PC-9 (cell line): ENCODE results near the gene TTC27. TPM values are rescaled to one million over a fixed set of nuclear protein-coding genes. Genes with fewer than 3 reads are reported as not detected.

Experiments used
- BruUV-seq: library from RNA; stranded (reverse); fragments of 400-500 nt; replicated peaks from 2 replicates; lab custom pipeline; 2021; lab: Mats Ljungman, UMichigan
- CTCF ChIA-PET: fragments of 300-600 bp; sonication (Branson Sonifier 250); formaldehyde crosslinking; loops from one replicate; lab custom pipeline; 2022; ENCODE audit warnings: antibody characterized with exemption; lab: Charles Lee
- POLR2A ChIA-PET: fragments of 300-600 bp; sonication (Branson Sonifier 250); formaldehyde crosslinking; loops from one replicate; lab custom pipeline; 2022; ENCODE audit warnings: antibody characterized with exemption; ENCODE audit not compliant: unreplicated experiment; lab: Charles Lee
- DNase-seq, 2 experiments: peaks; one replicate each; pipeline versions ENCODE4 v3.0.0 to v3.0.0-alpha.2; 2015 to 2022; ENCODE audit warnings: mixed read lengths in 1 of 2
- H2AFZ ChIP-seq: fragments of 200-600 bp; sonication (generic); 2 replicates; pipeline ENCODE4 v1.8.1; 2017; ENCODE audit warnings: antibody characterized with exemption
- H3F3A ChIP-seq: fragments of 200-600 bp; sonication (generic); 2 replicates; pipeline ENCODE4 v1.8.1; 2017; ENCODE audit warnings: antibody characterized with exemption, mild to moderate bottlenecking, low read depth; ENCODE audit not compliant: insufficient read depth
- H3K27ac ChIP-seq: fragments of 200-600 bp; sonication (generic); 2 replicates; pipeline ENCODE4 v1.6.1; 2016; ENCODE audit warnings: mixed run types
- H3K27me3 ChIP-seq: fragments of 200-600 bp; sonication (generic); 2 replicates; pipeline ENCODE4 v1.6.1; 2016; ENCODE audit warnings: low read depth, mixed run types; ENCODE audit not compliant: insufficient read depth
- H3K36me3 ChIP-seq: fragments of 200-600 bp; sonication (generic); 2 replicates; pipeline ENCODE4 v1.6.1; 2016; ENCODE audit warnings: low read depth, mixed run types
- H3K4me1 ChIP-seq: fragments of 200-600 bp; sonication (generic); replicated peaks from 2 replicates; pipeline ENCODE4 v1.6.1; 2016; ENCODE audit warnings: mixed run types; ENCODE audit not compliant: insufficient read depth
- H3K4me2 ChIP-seq: fragments of 200-600 bp; sonication (generic); 2 replicates; pipeline ENCODE4 v1.6.1; 2017; ENCODE audit warnings: mixed run types
- H3K4me3 ChIP-seq: fragments of 200-600 bp; sonication (generic); 2 replicates; pipeline ENCODE4 v1.6.1; 2016; ENCODE audit warnings: mixed run types
- H3K79me2 ChIP-seq: fragments of 200-600 bp; sonication (generic); 2 replicates; pipeline ENCODE4 v1.6.1; 2017; ENCODE audit warnings: low read depth, mixed run types
- H3K9me2 ChIP-seq: fragments of 200-600 bp; sonication (generic); 2 replicates; pipeline ENCODE4 v1.8.1; 2017; ENCODE audit warnings: mild to moderate bottlenecking; ENCODE audit not compliant: insufficient read depth
- H3K9me3 ChIP-seq: fragments of 200-600 bp; sonication (generic); 2 replicates; pipeline ENCODE4 v1.8.1; 2016; ENCODE audit warnings: low read depth; ENCODE audit not compliant: insufficient read depth
- H4K20me1 ChIP-seq: fragments of 200-600 bp; sonication (generic); 2 replicates; pipeline ENCODE4 v1.8.1; 2017; ENCODE audit not compliant: insufficient read depth
- EZH2 ChIP-seq: fragments of 200-600 bp; sonication (generic); IDR thresholded peaks from 2 replicates; pipeline ENCODE4 v1.8.0; 2017; ENCODE audit warnings: antibody characterized with exemption, low read depth
- intact Hi-C: fragments of 100-400 bp; cut with micrococcal nuclease; formaldehyde crosslinking; loops from one replicate; pipeline ENCODE4 v1.10.0; 2022; ENCODE audit not compliant: unreplicated experiment
- total RNA-seq: library from RNA; stranded (reverse); gene quantifications from 2 replicates; pipeline ENCODE4 v1.2.3, GENCODE V29; 2021
- TF ChIP-seq, protein P1 (sequence below): fragments of 200-600 bp; sonication (generic); conservative IDR thresholded peaks from 2 replicates; pipeline ENCODE4 v1.6.1; 2017; ENCODE audit warnings: mixed run types, antibody characterized with exemption, mild to moderate bottlenecking, moderate library complexity

TTC27 gene
- total RNA-seq, 1 experiment from 2014 or later: 12.8 TPM

DNA sequence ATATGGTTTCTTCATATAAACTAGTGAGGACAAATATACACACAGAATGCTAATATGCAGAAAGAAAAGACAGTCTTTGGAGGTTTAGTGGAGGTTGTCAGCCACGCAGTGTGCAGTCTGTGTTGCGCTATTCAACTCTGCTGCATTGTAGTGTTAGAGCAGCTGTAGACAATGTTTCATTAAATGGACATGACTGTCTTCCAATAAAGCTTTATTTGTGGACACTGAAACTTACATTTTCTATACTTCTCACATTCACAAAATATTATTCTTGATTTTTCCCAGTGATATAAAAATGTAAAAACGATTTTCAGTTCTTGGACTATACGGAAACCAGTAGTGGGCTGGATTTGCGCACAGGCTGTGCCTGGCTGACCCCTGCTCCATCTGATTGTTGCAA is 13.3 kb downstream of the TTC27 start:
- CTCF ChIA-PET: no interaction called here
- Histone ChIP-seq H3K27me3 (no peaks in the 10 kb centered on the region), H3K9me3 (no peaks in the 10 kb centered on the region), H3K9me2 (no peaks in the 10 kb centered on the region), H4K20me1 (no peaks in the 10 kb centered on the region; the same call in 1 of the 2 replicates), H3K4me2 (no peak overlapping the region), H2AFZ (no peak overlapping the region), H3K79me2 (no peaks in the 10 kb centered on the region), H3K4me1 (no peaks in the 10 kb centered on the region), H3F3A (no peaks in the 10 kb centered on the region), H3K27ac (no peak overlapping the region), H3K4me3 (no peak overlapping the region), H3K36me3 (peaks cover 14% of the 10 kb centered on the region)
- no peak for DNase-seq
- POLR2A ChIA-PET: no interaction called here
- BruUV-seq: no TSS peak
- TF ChIP-seq EZH2: no peak
- TF ChIP-seq, protein P1, sequence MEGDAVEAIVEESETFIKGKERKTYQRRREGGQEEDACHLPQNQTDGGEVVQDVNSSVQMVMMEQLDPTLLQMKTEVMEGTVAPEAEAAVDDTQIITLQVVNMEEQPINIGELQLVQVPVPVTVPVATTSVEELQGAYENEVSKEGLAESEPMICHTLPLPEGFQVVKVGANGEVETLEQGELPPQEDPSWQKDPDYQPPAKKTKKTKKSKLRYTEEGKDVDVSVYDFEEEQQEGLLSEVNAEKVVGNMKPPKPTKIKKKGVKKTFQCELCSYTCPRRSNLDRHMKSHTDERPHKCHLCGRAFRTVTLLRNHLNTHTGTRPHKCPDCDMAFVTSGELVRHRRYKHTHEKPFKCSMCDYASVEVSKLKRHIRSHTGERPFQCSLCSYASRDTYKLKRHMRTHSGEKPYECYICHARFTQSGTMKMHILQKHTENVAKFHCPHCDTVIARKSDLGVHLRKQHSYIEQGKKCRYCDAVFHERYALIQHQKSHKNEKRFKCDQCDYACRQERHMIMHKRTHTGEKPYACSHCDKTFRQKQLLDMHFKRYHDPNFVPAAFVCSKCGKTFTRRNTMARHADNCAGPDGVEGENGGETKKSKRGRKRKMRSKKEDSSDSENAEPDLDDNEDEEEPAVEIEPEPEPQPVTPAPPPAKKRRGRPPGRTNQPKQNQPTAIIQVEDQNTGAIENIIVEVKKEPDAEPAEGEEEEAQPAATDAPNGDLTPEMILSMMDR: no peak
- intact Hi-C loops: no loop called here

DNA sequence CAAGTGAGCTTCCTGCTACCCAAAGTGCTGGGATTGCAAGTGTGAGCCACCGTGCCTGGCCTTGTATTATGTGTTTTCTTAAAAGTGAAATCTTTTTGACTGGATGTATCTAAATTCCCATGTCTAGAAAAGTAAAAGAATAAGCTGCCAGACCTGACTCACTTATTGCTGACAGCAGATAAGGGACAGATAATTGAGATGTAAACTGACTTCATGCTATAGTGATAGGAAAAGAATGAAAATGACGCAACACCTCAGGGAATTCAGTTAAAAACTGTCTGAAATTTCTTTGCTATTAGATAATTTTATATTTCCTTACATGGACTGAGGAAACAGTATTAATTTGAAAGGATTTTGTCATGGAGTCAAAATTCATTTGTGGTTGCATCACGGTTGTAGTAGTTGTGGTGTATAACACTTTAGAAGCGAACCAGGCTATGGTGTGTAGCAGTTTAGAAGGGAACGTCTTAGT is 19.4 kb downstream of the TTC27 start:
- no peaks in the 10 kb centered on the region; the same call in 1 of the 2 replicates for H3F3A ChIP-seq
- H3K27me3 ChIP-seq: no peaks in the 10 kb centered on the region
- no peak for TF ChIP-seq EZH2
- TF ChIP-seq, protein P1: no peak
- H3K9me3 ChIP-seq: no peaks in the 10 kb centered on the region
- no peak overlapping the region for H2AFZ ChIP-seq
- H3K36me3 ChIP-seq: peaks cover 12% of the 10 kb centered on the region
- no peak overlapping the region for H3K27ac ChIP-seq
- H3K4me2 ChIP-seq: no peak overlapping the region
- intact Hi-C loops: no loop called here
- H4K20me1 ChIP-seq: no peaks in the 10 kb centered on the region; the same call in 1 of the 2 replicates
- H3K4me3 ChIP-seq: no peak overlapping the region
- H3K79me2 ChIP-seq: no peaks in the 10 kb centered on the region
- DNase-seq: no peak
- no TSS peak for BruUV-seq
- POLR2A ChIA-PET: no interaction called here
- CTCF ChIA-PET: no interaction called here
- H3K9me2 ChIP-seq: no peaks in the 10 kb centered on the region
- no peaks in the 10 kb centered on the region for H3K4me1 ChIP-seq

DNA sequence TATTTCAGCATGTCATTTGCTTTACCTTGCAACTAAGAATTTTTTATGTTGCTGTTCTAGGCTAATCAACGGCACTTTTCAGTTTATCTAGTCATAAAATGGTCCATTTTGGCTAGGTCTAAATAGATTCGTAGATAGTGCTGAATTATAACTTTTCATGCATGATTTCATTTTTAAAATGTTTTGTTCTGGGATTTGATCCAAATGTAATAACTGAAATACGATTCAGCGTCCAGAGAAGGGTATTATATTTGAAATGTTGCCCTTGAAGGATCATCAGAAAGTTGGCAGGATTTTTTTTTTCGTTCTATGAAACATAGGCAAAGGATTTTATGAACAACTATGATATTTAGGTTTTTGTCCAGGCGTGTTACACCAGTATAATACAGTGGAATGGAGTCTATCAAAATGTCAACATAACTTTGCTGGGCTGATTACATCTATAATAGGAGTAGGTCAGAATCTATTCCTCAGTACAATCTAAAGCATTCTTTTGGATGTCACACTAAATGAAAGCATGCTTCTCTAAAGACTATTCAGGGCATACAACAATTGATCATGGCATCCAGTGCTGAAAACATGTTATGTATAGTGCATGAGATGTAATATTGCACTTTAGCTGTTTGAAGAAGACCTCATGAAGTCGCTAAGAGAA is 24.8 kb downstream of the TTC27 start:
- ChIA-PET CTCF (no interaction called here), POLR2A (no interaction called here)
- no peak for DNase-seq
- no peaks in the 10 kb centered on the region for H3K27me3 ChIP-seq
- H4K20me1 ChIP-seq: no peaks in the 10 kb centered on the region
- BruUV-seq: no TSS peak
- intact Hi-C loops: no loop called here
- H3K27ac ChIP-seq: no peak overlapping the region
- H3K4me2 ChIP-seq: no peak overlapping the region
- H3K9me2 ChIP-seq: no peaks in the 10 kb centered on the region
- TF ChIP-seq EZH2: no peak
- TF ChIP-seq, protein P1: no peak
- H3K36me3 ChIP-seq: peaks cover 12% of the 10 kb centered on the region
- H3F3A ChIP-seq: peaks cover 6% of the 10 kb centered on the region
- H3K9me3 ChIP-seq: no peaks in the 10 kb centered on the region
- H3K4me3 ChIP-seq: no peak overlapping the region
- no peak overlapping the region for H2AFZ ChIP-seq
- H3K4me1 ChIP-seq: no peaks in the 10 kb centered on the region
- H3K79me2 ChIP-seq: no peaks in the 10 kb centered on the region
